GM12892 (cell line): ENCODE data around the gene CSNK1A1L.

ENCODE experiments used
- POLR2A ChIP-seq: IDR thresholded peaks from 2 replicates; pipeline ENCODE4 v1.6.1; 2011; ENCODE audit warnings: low read depth, low read length, control low read depth
- POLR2AphosphoS5 ChIP-seq: IDR thresholded peaks from 2 replicates; pipeline ENCODE4 v1.6.1; 2011; ENCODE audit warnings: low read depth, low read length, control low read depth

GRCh38 chr13:37138926-37139325 is 33.5 kb upstream of the CSNK1A1L start:
- TF ChIP-seq POLR2A = no peak
- TF ChIP-seq POLR2AphosphoS5 = no peak
